Activated CD4-positive, alpha-beta memory T cell treated with anti-CD3 and anti-CD28 coated beads, Interleukin-2, amount 10 ng/mL, durations not matched to agents 7 days and 5 days (primary cell): Measurements from ENCODE around the gene IL31. TPM values are rescaled to one million over a fixed set of nuclear protein-coding genes. Genes with fewer than 3 reads are reported as not detected.
"Not testable (repeated sequence)": the region's sequence is repeated elsewhere in the genome, so short reads cannot be mapped to it uniquely, and the experiment has no call there.

ENCODE experiments used
- CTCF ChIA-PET: fragments of 350-600 bp; sonication (Branson Sonifier 250); formaldehyde crosslinking; loops from one replicate; lab custom pipeline; 2021; ENCODE audit warnings: antibody characterized with exemption, inconsistent platforms; lab: Charles Lee
- POLR2A ChIA-PET: fragments of 350-600 bp; sonication (Branson Sonifier 250); formaldehyde crosslinking; loops from one replicate; lab custom pipeline; 2021; ENCODE audit warnings: antibody characterized with exemption; lab: Charles Lee
- DNase-seq: peaks from one replicate; pipeline ENCODE4 v3.0.0-alpha.2; 2020
- H3K27ac Mint-ChIP-seq: one replicate; pipeline ENCODE4 v1.8.0; 2021; ENCODE audit warnings: mild to moderate bottlenecking, mixed read lengths
- H3K27me3 Mint-ChIP-seq: one replicate; pipeline ENCODE4 v1.8.0; 2021; ENCODE audit warnings: mixed read lengths
- H3K36me3 Mint-ChIP-seq: one replicate; pipeline ENCODE4 v1.8.0; 2021; ENCODE audit warnings: low read depth, mixed read lengths
- H3K4me1 Mint-ChIP-seq: one replicate; pipeline ENCODE4 v1.8.0; 2021; ENCODE audit warnings: mixed read lengths
- H3K4me3 Mint-ChIP-seq: one replicate; pipeline ENCODE4 v1.8.0; 2021; ENCODE audit warnings: mild to moderate bottlenecking, mixed read lengths
- H3K9me3 Mint-ChIP-seq: one replicate; pipeline ENCODE4 v1.8.0; 2021; ENCODE audit warnings: mixed read lengths
- total RNA-seq, 2 experiments: library from RNA; stranded (reverse); gene quantifications; one replicate each; pipeline ENCODE4 v1.2.3, GENCODE V29; 2021

Gene IL31
- total RNA-seq, 2 experiments from 2014 or later, result not detected

GRCh38 chr12:122202811-122203210 is 28.8 kb upstream of the IL31 start:
- CTCF ChIA-PET, H3K36me3 Mint-ChIP-seq, H3K27ac Mint-ChIP-seq, DNase-seq, H3K9me3 Mint-ChIP-seq: not testable (repeated sequence)
- POLR2A ChIA-PET, result interaction anchor here (0.5 to 1.4 kb wide), 2 partner anchors 23 to 150 kb away, joined by 3 to 6 read pairs; partner anchors contain the start of gene DIABLO
- peak overlapping the region; percentile 71 for H3K4me3 Mint-ChIP-seq
- peaks cover 17% of the 10 kb centered on the region for H3K4me1 Mint-ChIP-seq
- peaks cover 38% of the 10 kb centered on the region for H3K27me3 Mint-ChIP-seq

DNA sequence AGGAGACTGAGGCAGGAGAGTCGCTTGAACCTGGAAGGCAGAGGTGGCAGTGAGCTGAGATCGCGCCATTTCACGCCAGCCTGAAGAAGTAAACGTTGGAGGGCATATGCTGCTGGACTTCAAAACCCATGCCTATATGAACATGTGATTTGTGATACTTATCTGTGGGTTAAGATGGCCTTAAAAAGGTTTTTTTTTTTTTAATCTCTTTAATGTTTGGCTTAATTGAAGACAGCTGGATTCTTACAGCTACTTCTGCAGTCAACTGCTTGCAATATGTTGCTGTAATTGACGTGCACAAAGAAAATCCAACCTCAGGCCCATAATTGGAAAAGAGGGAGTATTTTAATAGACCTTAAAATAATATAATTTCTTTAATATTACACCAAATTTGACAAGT is 28.0 kb upstream of the IL31 start:
- Mint-ChIP-seq H3K27me3 (peaks cover 42% of the 10 kb centered on the region), H3K36me3 (no peaks in the 10 kb centered on the region), H3K9me3 (no peaks in the 10 kb centered on the region), H3K4me1 (peaks cover 24% of the 10 kb centered on the region), H3K4me3 (no peak overlapping the region), H3K27ac (no peak overlapping the region)
- no peak for DNase-seq
- POLR2A ChIA-PET, result no interaction called here
- CTCF ChIA-PET, result interaction anchor here (0.6 kb wide), 1 partner anchor 20 kb away, joined by 3 read pairs; no protein-coding TSS in a partner anchor

GRCh38 chr12:122201381-122201780 is 27.4 kb upstream of the IL31 start:
- no peak overlapping the region for H3K27ac Mint-ChIP-seq
- H3K36me3 Mint-ChIP-seq, result no peaks in the 10 kb centered on the region
- H3K4me1 Mint-ChIP-seq, result peaks cover 28% of the 10 kb centered on the region
- POLR2A ChIA-PET, result no interaction called here
- no peak for DNase-seq
- CTCF ChIA-PET, result no interaction called here
- H3K9me3 Mint-ChIP-seq, result no peaks in the 10 kb centered on the region
- peaks cover 42% of the 10 kb centered on the region for H3K27me3 Mint-ChIP-seq
- H3K4me3 Mint-ChIP-seq, result no peak overlapping the region

DNA sequence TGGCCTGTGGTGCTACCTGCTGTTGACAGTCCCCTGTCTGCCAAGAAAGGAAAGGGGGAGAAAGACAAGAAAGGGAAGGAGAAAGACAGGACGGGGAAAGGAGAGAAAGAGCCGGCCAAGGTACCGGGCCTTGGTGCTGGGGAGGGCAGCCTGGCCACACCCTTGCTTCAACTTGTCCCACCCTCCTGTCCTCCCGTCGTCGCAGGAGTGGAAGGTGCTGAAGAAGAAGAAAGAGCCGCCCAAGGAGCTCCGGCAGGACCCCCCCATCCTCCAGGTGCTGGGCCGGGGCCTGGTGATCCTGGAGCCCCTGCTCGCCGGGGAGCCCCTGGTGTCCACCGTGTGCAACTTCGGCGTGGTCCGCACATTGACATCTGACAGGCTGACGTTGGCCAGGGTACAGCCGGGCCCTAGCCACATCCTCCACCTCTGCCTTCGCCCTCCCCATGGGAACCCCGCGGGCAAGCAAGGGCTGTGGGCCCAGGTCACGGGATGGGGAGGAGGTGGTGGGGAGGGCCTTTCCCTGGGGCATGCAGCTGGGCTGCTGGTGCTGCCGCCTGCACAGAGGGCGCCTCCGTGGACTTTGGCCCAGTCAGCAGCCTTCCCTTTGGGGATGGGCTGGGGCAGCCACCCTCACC is 26.6 kb upstream of the IL31 start:
- POLR2A ChIA-PET, result no interaction called here

GRCh38 chr12:122199484-122200355 is 25.7 kb upstream of the IL31 start:
- POLR2A ChIA-PET, result no interaction called here
- no peak overlapping the region for H3K27ac Mint-ChIP-seq

More for the DNA sequence above, 26.6 kb upstream of the IL31 start:
- Mint-ChIP-seq H3K27me3 (peaks cover 45% of the 10 kb centered on the region), H3K36me3 (peaks cover 4% of the 10 kb centered on the region), H3K4me3 (no peak overlapping the region), H3K4me1 (peaks cover 29% of the 10 kb centered on the region), H3K27ac (no peak overlapping the region), H3K9me3 (peaks cover 1% of the 10 kb centered on the region)
- DNase-seq, result no peak
- CTCF ChIA-PET, result no interaction called here

GRCh38 chr12:122197612-122197966 is 23.6 kb upstream of the IL31 start:
- POLR2A ChIA-PET, result no interaction called here
- H3K4me3 Mint-ChIP-seq, result peak overlapping the region; percentile 59
- H3K27ac Mint-ChIP-seq, result peak overlapping the region; percentile 87
- CTCF ChIA-PET, result no interaction called here
- DNase-seq, result no peak
- H3K9me3 Mint-ChIP-seq, result peaks cover 4% of the 10 kb centered on the region
- peaks cover 18% of the 10 kb centered on the region for H3K4me1 Mint-ChIP-seq
- H3K27me3 Mint-ChIP-seq, result peaks cover 37% of the 10 kb centered on the region
- H3K36me3 Mint-ChIP-seq, result peaks cover 6% of the 10 kb centered on the region

More at GRCh38 chr12:122199484-122200355, 25.7 kb upstream of the IL31 start:
- H3K4me1 Mint-ChIP-seq, result peaks cover 25% of the 10 kb centered on the region
- DNase-seq, result no peak
- CTCF ChIA-PET, result no interaction called here
- peaks cover 42% of the 10 kb centered on the region for H3K27me3 Mint-ChIP-seq
- no peak overlapping the region for H3K4me3 Mint-ChIP-seq
- H3K36me3 Mint-ChIP-seq, result peaks cover 6% of the 10 kb centered on the region
- peaks cover 4% of the 10 kb centered on the region for H3K9me3 Mint-ChIP-seq

DNA sequence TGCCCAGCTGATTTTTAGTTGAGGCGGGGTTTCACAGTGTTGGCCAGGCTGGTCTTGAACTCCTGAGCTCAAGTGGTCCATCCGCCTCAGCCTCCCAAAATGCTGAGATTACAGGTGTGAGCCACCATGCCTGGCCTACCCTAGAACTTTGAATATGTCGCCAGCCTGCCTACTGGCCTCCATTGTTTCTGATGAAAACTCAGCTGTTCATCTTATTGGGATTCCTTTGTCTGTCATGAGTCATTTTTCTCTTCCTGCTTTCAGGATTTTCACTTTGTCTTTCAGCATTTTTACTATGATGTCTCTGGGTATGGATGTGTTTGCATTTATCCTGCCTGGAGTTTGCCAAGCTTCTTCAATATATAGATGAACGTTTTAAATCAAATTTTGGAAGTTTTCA is 21.4 kb upstream of the IL31 start:
- Mint-ChIP-seq H3K4me3 (no peak overlapping the region), H3K27ac (no peak overlapping the region), H3K4me1 (peaks cover 18% of the 10 kb centered on the region), H3K9me3 (peaks cover 4% of the 10 kb centered on the region), H3K27me3 (peaks cover 32% of the 10 kb centered on the region), H3K36me3 (peaks cover 6% of the 10 kb centered on the region)
- ChIA-PET CTCF (interaction anchor here (0.7 to 1.3 kb wide), 2 partner anchors 72 to 141 kb away, joined by 3 to 4 read pairs; no protein-coding TSS in a partner anchor), POLR2A (no interaction called here)
- no peak for DNase-seq

GRCh38 chr12:122194804-122195203 is 20.8 kb upstream of the IL31 start:
- POLR2A ChIA-PET, result no interaction called here
- H3K4me1 Mint-ChIP-seq, result peaks cover 18% of the 10 kb centered on the region
- no peak overlapping the region for H3K4me3 Mint-ChIP-seq
- H3K27ac Mint-ChIP-seq, result no peak overlapping the region
- H3K36me3 Mint-ChIP-seq, result peaks cover 6% of the 10 kb centered on the region
- H3K27me3 Mint-ChIP-seq, result peaks cover 29% of the 10 kb centered on the region
- CTCF ChIA-PET, result interaction anchor here (1.3 kb wide), 1 partner anchor 140 kb away, joined by 4 read pairs; no protein-coding TSS in a partner anchor
- no peak for DNase-seq
- H3K9me3 Mint-ChIP-seq, result peaks cover 4% of the 10 kb centered on the region

DNA sequence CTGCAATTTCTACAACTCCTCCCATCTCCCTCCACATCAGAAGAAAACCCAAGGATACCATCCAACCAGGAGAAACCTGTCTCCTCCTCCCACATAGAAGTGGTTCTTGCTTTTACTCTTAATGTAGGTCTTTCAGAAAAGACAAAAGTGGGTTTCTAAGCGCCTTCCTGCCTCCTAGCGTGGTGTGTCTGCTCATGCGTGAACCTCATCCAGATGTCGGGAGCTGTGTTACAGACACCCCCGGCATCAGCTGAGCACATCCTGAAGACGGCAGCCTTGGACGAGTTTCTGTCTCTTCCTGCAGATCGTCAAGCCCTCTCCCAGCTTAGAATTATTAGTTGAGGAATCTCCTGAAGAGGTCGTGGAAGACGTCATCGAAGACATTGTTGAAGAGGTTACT is 18.4 kb upstream of the IL31 start:
- Mint-ChIP-seq H3K36me3 (peaks cover 6% of the 10 kb centered on the region), H3K27me3 (peaks cover 19% of the 10 kb centered on the region)

GRCh38 chr12:122190842-122191668 is 17.0 kb upstream of the IL31 start:
- H3K27ac Mint-ChIP-seq, result no peak overlapping the region
- peak; percentile 75 for DNase-seq
- H3K36me3 Mint-ChIP-seq, result peaks cover 6% of the 10 kb centered on the region
- ChIA-PET POLR2A (interaction anchor here (0.7 to 0.9 kb wide), 2 partner anchors 19 to 32 kb away, joined by 3 read pairs; no protein-coding TSS in a partner anchor), CTCF (interaction anchor here (0.6 to 1.9 kb wide), 11 partner anchors 8 to 139 kb away, joined by 3 to 9 read pairs (median 4); partner anchors contain the start of gene LRRC43)
- no peak overlapping the region for H3K4me3 Mint-ChIP-seq
- H3K4me1 Mint-ChIP-seq, result peaks cover 2% of the 10 kb centered on the region
- peaks cover 18% of the 10 kb centered on the region for H3K27me3 Mint-ChIP-seq
- H3K9me3 Mint-ChIP-seq, result peaks cover 4% of the 10 kb centered on the region

More for the DNA sequence above, 18.4 kb upstream of the IL31 start:
- ChIA-PET POLR2A (no interaction called here), CTCF (interaction anchor here (0.5 to 1.9 kb wide), 3 partner anchors 10 to 579 kb away, joined by 3 to 5 read pairs (median 3); partner anchors contain the start of gene LRRC43)
- Mint-ChIP-seq H3K4me3 (no peak overlapping the region), H3K4me1 (peaks cover 10% of the 10 kb centered on the region), H3K27ac (no peak overlapping the region), H3K9me3 (peaks cover 4% of the 10 kb centered on the region)
- DNase-seq, result no peak

DNA sequence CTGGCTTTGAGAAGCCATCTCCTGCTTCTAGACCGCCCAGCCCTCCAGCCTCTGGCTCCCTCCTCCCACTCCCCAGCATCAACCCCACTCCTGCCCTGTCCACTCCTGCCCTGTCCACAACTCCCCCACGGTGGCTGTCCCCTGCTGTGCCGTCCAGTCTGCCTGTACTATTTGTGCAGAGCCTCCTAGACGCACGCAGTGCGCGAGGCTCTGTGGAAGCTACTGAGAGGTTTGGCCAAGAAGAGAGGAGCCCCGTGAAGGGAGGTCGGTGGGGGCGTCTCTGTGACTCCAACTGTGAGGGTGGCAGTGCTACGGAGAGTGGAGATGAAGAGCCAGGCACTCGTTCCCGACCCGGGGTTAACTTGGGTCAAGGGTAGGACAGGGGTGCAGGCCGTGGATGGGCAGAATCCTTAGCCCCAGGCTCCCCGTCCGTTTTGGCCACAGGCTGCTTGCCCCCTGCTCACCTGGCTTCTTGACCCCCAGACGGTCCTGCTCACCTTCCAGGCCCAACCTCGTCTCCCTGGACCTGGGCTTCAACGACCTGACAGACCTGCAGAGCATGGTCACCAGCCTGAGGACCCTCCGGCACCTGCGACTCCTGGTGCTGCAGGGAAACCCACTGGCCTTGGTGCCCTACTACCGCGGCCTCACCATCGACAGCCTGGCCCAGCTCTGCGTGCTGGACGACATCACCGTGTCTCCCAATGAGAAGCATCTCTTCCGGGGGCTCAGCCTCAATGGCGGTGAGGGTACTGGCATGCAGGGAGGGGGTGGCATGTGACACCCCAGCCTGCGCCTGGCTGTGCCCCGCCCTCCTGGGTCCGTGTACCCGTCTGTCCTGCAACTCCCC is 15.8 kb upstream of the IL31 start:
- H3K27me3 Mint-ChIP-seq, result peaks cover 13% of the 10 kb centered on the region
- H3K4me3 Mint-ChIP-seq, result no peak overlapping the region
- no peaks in the 10 kb centered on the region for H3K36me3 Mint-ChIP-seq
- no peak for DNase-seq
- no peaks in the 10 kb centered on the region for H3K9me3 Mint-ChIP-seq
- no peaks in the 10 kb centered on the region for H3K4me1 Mint-ChIP-seq
- CTCF ChIA-PET, result interaction anchor here (0.6 to 1.3 kb wide), 5 partner anchors 22 to 137 kb away, joined by 3 to 9 read pairs (median 7); no protein-coding TSS in a partner anchor
- H3K27ac Mint-ChIP-seq, result no peak overlapping the region
- POLR2A ChIA-PET, result no interaction called here
